HFF-Myc (cell line): Measurements from ENCODE around the gene NDUFS8.

Experiments used
- DNase-seq: peaks from one replicate; pipeline ENCODE4 v3.0.0-alpha.2; 2011; ENCODE audit warnings: low read depth; ENCODE audit errors: extremely low read depth
- H3K4me3 ChIP-seq: replicated peaks from 2 replicates; pipeline ENCODE4 v1.5.1; 2011; ENCODE audit warnings: low read depth, mild to moderate bottlenecking, control low read depth, low read length
- CTCF ChIP-seq: IDR thresholded peaks from 2 replicates; pipeline ENCODE4 v1.5.1; 2012; ENCODE audit warnings: mild to moderate bottlenecking, low read depth, low read length, control low read depth; ENCODE audit errors: missing control alignments

NDUFS8 gene

GRCh38 chr11:68057807-68058206, 27.3 kb downstream of the NDUFS8 start:
- H3K4me3 ChIP-seq, result no peak overlapping the region
- TF ChIP-seq CTCF, result no peak
- no peak for DNase-seq

- no peak for DNase-seq
- TF ChIP-seq CTCF, result no peak
- H3K4me3 ChIP-seq, result no peak overlapping the region
Observed at GRCh38 chr11:68061508-68061907, 31.0 kb downstream of the NDUFS8 start.

- no peak for DNase-seq
- no peak overlapping the region for H3K4me3 ChIP-seq
- TF ChIP-seq CTCF, result no peak
Observed at GRCh38 chr11:68064926-68065325, 34.4 kb downstream of the NDUFS8 start.

GRCh38 chr11:68065841-68066240, 35.4 kb downstream of the NDUFS8 start:
- TF ChIP-seq CTCF, result no peak
- no peak overlapping the region for H3K4me3 ChIP-seq
- no peak for DNase-seq

DNA sequence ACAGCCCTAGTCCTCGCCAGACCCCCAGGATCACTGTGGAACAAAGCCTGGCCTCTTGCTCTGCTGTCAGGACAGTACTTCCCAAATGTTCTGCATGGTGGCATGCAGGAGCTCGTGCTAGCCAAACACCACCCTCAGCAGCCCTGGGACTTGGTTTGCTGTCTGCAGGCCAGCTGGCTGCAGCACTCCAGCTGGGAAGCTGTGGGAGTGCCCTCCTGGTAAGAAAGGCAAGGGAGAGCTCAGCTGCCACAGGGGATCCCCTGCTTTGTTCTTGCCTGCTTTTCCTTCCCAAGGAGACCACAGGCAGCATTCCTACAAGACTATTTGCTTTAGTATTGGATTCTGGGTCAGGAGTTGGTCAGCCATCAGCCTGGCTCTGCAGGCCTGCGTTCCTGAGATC, 36.3 kb downstream of the NDUFS8 start:
- no peak overlapping the region for H3K4me3 ChIP-seq
- no peak for DNase-seq
- no peak for TF ChIP-seq CTCF

DNA sequence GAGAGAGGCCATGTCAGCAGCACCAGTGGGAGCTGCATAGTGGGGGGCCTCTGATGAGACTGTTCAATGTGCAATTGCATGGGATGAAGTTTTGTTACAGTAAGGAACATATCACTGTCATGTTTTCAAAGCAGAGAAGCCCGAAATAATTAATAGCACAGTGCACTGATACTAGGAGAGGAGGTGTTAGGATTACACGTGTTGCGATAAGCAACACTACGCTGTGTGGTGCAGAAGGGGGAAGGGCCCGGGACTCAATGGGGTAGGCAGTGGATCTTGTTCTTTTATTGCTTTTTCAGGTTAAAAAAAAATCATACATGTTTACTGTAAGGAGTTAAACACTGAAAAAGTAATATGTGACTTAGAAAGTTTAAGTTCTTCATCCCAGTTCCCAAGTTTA, 37.5 kb downstream of the NDUFS8 start:
- DNase-seq, result no peak
- no peak overlapping the region for H3K4me3 ChIP-seq
- TF ChIP-seq CTCF, result no peak

- H3K4me3 ChIP-seq, result no peak overlapping the region
- no peak for DNase-seq
- TF ChIP-seq CTCF, result no peak
Observed at GRCh38 chr11:68071281-68072048, 41.0 kb downstream of the NDUFS8 start.
